ENCODE results near the gene NR3C1. TPM values are rescaled to one million over a fixed set of nuclear protein-coding genes. Genes with fewer than 3 reads are reported as not detected.

NR3C1 gene
- total RNA-seq, 1 donor from 2014 or later: 46.7 TPM

DNA sequence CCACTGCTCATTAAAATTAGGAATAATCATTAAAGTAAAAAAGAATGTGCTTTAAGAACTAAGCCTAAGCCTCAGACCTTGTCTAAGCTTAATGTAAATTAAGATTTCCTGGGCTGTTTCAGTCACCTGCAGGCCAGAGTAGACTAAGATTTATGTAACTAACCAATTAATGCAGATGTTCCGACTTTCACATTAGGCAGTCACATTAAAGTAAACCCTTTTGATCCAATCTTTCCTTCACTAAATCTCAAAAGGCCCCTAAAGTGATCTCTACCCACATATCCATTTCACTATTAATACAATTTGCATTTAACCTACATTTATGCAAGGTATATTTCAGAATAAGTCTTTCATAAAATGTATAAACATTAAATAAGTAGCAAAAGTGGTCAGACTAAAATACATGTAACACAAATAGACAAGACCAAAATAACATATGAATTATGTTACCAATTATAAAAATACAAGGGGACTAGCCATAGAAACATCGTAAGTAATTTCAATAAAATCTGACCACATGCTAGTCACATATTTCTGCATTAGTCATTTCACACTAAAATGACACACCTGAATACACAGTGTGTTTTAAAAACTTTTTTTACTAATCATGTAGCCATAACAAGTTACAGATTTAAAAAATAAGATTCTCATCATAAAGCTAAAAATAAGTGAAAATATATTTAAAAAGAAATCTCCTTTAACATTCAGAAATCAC, 7.7 kb downstream of the NR3C1 start:
- H3K27ac ChIP-seq: no peak overlapping the region
- H3K27me3 ChIP-seq: no peaks in the 10 kb centered on the region
- H3K4me3 ChIP-seq: peak overlapping the region; percentile 12 to 17
- H3K4me1 ChIP-seq: peaks cover 98% of the 10 kb centered on the region
- TF ChIP-seq, protein P1, sequence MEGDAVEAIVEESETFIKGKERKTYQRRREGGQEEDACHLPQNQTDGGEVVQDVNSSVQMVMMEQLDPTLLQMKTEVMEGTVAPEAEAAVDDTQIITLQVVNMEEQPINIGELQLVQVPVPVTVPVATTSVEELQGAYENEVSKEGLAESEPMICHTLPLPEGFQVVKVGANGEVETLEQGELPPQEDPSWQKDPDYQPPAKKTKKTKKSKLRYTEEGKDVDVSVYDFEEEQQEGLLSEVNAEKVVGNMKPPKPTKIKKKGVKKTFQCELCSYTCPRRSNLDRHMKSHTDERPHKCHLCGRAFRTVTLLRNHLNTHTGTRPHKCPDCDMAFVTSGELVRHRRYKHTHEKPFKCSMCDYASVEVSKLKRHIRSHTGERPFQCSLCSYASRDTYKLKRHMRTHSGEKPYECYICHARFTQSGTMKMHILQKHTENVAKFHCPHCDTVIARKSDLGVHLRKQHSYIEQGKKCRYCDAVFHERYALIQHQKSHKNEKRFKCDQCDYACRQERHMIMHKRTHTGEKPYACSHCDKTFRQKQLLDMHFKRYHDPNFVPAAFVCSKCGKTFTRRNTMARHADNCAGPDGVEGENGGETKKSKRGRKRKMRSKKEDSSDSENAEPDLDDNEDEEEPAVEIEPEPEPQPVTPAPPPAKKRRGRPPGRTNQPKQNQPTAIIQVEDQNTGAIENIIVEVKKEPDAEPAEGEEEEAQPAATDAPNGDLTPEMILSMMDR (IDR thresholded peaks at IDR 0.05): no peak
- no peak for TF ChIP-seq POLR2A (IDR thresholded peaks at IDR 0.05)
- no peak for TF ChIP-seq POLR2AphosphoS5 (IDR thresholded peaks at IDR 0.05; ENCODE audit: insufficient read depth in 1 of 2, low read depth in 1 of 2)
- no peak for DNase-seq (ENCODE audit: extremely low spot score in 2 of 2)
- peaks cover 0 to 4% of the 10 kb centered on the region in 2 donors for H3K36me3 ChIP-seq
- H3K9me3 ChIP-seq: no peaks in the 10 kb centered on the region
- intact Hi-C loops (cut with DNase I): no loop called here

DNA sequence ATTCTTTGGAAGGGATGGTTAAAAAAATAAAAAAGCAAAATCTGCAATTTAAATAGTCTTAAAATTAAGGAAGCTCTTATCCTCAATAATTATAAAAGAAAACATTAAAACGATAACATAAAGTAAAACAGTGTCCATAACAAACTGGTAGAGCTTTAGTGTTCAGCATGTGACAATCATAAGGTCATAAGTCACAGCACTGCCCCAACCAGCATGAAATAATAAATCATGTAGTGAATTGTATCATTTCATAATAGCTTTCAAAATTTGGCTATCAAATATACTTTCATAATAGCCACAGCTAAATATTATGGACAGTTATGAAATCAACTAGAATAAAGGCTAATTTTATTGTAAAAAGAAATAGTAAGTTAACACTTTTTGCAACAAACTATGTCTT, 10.0 kb downstream of the NR3C1 start:
- Histone ChIP-seq H3K27ac (no peak overlapping the region), H3K4me1 (peaks cover 93% of the 10 kb centered on the region), H3K36me3 (no peaks in the 10 kb centered on the region), H3K27me3 (no peaks in the 10 kb centered on the region), H3K9me3 (no peaks in the 10 kb centered on the region), H3K4me3 (no peak overlapping the region)
- TF ChIP-seq, protein P1 (IDR thresholded peaks at IDR 0.05): no peak
- TF ChIP-seq POLR2A (IDR thresholded peaks at IDR 0.05): no peak
- TF ChIP-seq POLR2AphosphoS5 (IDR thresholded peaks at IDR 0.05; ENCODE audit: insufficient read depth in 1 of 2, low read depth in 1 of 2): peak in 1 of 2 donors; percentile 39
- no peak for DNase-seq (ENCODE audit: extremely low spot score in 2 of 2)
- intact Hi-C loops (cut with DNase I): no loop called here

DNA sequence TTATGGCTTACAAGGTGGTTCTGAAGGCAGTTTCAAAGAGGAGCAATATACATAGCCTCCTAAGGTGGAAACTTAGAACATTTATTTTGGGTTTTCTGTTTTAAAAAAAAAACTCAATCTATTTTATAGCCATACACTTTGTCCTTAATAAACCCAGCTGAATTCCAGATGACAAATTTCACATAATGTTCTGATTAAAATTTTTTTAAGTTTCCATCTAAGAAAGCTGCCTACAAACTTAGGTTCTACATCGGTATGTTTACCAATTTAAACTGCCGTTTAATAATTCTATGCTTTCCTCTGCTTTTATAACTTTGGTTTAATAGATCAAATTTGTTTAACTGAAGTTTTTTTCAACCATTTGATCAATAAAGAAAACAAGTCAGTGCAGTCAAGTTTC, 12.5 kb downstream of the NR3C1 start:
- Histone ChIP-seq H3K9me3 (no peaks in the 10 kb centered on the region), H3K27ac (no peak overlapping the region), H3K36me3 (no peaks in the 10 kb centered on the region), H3K27me3 (no peaks in the 10 kb centered on the region), H3K4me1 (peaks cover 67% of the 10 kb centered on the region), H3K4me3 (no peak overlapping the region)
- no peak for DNase-seq (ENCODE audit: extremely low spot score in 2 of 2)
- intact Hi-C loops (cut with DNase I): no loop called here
- no peak for TF ChIP-seq POLR2AphosphoS5 (IDR thresholded peaks at IDR 0.05; ENCODE audit: insufficient read depth in 1 of 2, low read depth in 1 of 2)
- TF ChIP-seq, protein P1 (IDR thresholded peaks at IDR 0.05): no peak
- TF ChIP-seq POLR2A (IDR thresholded peaks at IDR 0.05): no peak

DNA sequence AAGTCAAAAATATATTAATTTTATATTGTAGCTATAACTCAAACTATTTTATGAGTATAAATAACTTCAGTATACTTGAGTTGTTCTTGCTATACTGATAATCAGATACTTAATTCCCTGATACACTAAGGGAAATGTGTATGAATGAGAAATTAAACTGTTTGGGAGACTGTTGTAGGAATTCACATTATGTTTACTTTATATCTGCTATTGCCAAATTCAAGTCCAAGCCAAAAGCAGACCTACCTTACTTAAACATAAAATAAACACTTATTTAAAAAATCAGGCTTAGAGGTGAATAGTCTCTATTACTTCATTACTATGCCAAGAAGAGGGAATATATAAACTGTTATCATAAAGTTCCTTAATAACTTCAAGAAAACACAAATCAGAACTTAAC, 13.2 kb downstream of the NR3C1 start:
- no peaks in the 10 kb centered on the region for H3K36me3 ChIP-seq
- intact Hi-C loops (cut with DNase I): no loop called here
- H3K4me1 ChIP-seq: peaks cover 60% of the 10 kb centered on the region
- H3K4me3 ChIP-seq: no peak overlapping the region
- no peak for DNase-seq (ENCODE audit: extremely low spot score in 2 of 2)
- TF ChIP-seq POLR2AphosphoS5 (IDR thresholded peaks at IDR 0.05; ENCODE audit: insufficient read depth in 1 of 2, low read depth in 1 of 2) (no peak), POLR2A (IDR thresholded peaks at IDR 0.05) (no peak)
- TF ChIP-seq, protein P1 (IDR thresholded peaks at IDR 0.05): no peak
- no peak overlapping the region for H3K27ac ChIP-seq
- no peaks in the 10 kb centered on the region for H3K27me3 ChIP-seq
- H3K9me3 ChIP-seq: no peaks in the 10 kb centered on the region

DNA sequence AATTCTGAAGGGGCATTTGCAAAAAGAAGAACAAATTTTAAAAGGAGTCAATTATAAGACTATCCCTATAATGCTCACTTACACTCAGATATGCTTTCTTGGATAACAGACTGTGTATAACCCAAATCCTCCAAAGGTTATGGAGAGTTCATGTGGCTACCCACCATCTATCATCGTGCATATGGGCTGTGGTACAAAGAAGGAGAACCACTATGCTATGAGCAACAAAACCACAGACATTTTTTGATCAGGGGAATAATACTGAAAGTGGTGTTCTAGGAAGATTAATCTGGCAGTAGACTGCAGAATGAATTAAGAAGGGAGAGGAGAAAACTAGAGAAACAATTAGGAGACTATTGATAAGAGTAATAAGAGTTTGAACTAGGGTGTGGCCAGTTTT, 16.8 kb downstream of the NR3C1 start:
- no peak for DNase-seq (ENCODE audit: extremely low spot score in 2 of 2)
- H3K4me1 ChIP-seq: peaks cover 25% of the 10 kb centered on the region
- H3K27ac ChIP-seq: no peak overlapping the region
- H3K4me3 ChIP-seq: no peak overlapping the region
- H3K36me3 ChIP-seq: no peaks in the 10 kb centered on the region
- H3K27me3 ChIP-seq: no peaks in the 10 kb centered on the region
- intact Hi-C loops (cut with DNase I): loop anchor here (10.0 kb wide), 1 partner anchor 462 kb away; no protein-coding TSS in a partner anchor
- H3K9me3 ChIP-seq: peaks cover 4% of the 10 kb centered on the region
- TF ChIP-seq POLR2AphosphoS5 (IDR thresholded peaks at IDR 0.05; ENCODE audit: insufficient read depth in 1 of 2, low read depth in 1 of 2) (no peak), POLR2A (IDR thresholded peaks at IDR 0.05) (no peak)
- TF ChIP-seq, protein P1 (IDR thresholded peaks at IDR 0.05): no peak
